ENCODE data around the gene PAPPA2. TPM values are rescaled to one million over a fixed set of nuclear protein-coding genes. Genes with fewer than 3 reads are reported as not detected.

The PAPPA2 gene
- total and polyA plus RNA-seq, 9 of the 15 experiments (the other 6 are each of a cell fraction or from before 2014, with no cell fraction given) = 0.01 to 0.15 (median 0.05) TPM; not detected in 2

DNA sequence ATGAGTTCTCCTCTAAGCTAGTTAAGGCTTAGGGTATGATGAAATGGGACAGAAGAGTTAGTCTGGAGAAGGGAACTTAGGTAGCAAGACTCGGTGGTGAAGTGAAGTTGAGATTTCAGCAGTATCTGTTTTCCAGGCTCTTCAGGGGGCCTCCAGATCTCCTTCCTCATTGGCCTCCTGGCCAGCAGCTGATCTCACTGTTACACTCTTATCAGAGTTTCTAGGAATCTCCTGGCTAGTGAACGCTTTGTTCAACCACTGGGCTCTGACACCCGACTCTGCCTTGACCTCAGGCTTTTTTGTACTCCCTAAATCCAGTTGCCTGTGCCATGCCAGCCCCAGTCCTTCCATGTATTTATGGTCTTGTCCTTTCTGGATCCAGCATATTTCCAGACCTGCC lies 390.5 kb downstream of the PAPPA2 start (continued):
- TF ChIP-seq, protein P1, sequence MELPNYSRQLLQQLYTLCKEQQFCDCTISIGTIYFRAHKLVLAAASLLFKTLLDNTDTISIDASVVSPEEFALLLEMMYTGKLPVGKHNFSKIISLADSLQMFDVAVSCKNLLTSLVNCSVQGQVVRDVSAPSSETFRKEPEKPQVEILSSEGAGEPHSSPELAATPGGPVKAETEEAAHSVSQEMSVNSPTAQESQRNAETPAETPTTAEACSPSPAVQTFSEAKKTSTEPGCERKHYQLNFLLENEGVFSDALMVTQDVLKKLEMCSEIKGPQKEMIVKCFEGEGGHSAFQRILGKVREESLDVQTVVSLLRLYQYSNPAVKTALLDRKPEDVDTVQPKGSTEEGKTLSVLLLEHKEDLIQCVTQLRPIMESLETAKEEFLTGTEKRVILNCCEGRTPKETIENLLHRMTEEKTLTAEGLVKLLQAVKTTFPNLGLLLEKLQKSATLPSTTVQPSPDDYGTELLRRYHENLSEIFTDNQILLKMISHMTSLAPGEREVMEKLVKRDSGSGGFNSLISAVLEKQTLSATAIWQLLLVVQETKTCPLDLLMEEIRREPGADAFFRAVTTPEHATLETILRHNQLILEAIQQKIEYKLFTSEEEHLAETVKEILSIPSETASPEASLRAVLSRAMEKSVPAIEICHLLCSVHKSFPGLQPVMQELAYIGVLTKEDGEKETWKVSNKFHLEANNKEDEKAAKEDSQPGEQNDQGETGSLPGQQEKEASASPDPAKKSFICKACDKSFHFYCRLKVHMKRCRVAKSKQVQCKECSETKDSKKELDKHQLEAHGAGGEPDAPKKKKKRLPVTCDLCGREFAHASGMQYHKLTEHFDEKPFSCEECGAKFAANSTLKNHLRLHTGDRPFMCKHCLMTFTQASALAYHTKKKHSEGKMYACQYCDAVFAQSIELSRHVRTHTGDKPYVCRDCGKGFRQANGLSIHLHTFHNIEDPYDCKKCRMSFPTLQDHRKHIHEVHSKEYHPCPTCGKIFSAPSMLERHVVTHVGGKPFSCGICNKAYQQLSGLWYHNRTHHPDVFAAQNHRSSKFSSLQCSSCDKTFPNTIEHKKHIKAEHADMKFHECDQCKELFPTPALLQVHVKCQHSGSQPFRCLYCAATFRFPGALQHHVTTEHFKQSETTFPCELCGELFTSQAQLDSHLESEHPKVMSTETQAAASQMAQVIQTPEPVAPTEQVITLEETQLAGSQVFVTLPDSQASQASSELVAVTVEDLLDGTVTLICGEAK (IDR thresholded peaks at IDR 0.05) = no peak
- TF ChIP-seq, protein P1 (CRISPR knock-in tag; IDR thresholded peaks at IDR 0.05) = no peak
- TF ChIP-seq MAFK (IDR thresholded peaks at IDR 0.05; ENCODE audit: low read length) = no peak
- TF ChIP-seq C11orf30 (IDR thresholded peaks at IDR 0.05; ENCODE audit: low read depth) = no peak
- no peak for TF ChIP-seq SETDB1 (IDR thresholded peaks at IDR 0.05; ENCODE audit: low read length)
- TF ChIP-seq YBX1 (IDR thresholded peaks at IDR 0.05) = no peak
- TF ChIP-seq NFYB (IDR thresholded peaks at IDR 0.05; ENCODE audit: extremely low read depth, insufficient read length) = peak; percentile 6
- TF ChIP-seq BDP1 (IDR thresholded peaks at IDR 0.05; ENCODE audit: insufficient read depth, insufficient read length) = no peak
- TF ChIP-seq CBFB (CRISPR knock-in tag; IDR thresholded peaks at IDR 0.05) = no peak
- TF ChIP-seq ZNF766 (CRISPR knock-in tag; conservative IDR thresholded peaks at IDR 0.05) = peak; percentile 60; the same call in 1 of the 2 replicates
- TF ChIP-seq, protein P2, sequence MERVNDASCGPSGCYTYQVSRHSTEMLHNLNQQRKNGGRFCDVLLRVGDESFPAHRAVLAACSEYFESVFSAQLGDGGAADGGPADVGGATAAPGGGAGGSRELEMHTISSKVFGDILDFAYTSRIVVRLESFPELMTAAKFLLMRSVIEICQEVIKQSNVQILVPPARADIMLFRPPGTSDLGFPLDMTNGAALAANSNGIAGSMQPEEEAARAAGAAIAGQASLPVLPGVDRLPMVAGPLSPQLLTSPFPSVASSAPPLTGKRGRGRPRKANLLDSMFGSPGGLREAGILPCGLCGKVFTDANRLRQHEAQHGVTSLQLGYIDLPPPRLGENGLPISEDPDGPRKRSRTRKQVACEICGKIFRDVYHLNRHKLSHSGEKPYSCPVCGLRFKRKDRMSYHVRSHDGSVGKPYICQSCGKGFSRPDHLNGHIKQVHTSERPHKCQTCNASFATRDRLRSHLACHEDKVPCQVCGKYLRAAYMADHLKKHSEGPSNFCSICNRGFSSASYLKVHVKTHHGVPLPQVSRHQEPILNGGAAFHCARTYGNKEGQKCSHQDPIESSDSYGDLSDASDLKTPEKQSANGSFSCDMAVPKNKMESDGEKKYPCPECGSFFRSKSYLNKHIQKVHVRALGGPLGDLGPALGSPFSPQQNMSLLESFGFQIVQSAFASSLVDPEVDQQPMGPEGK (CRISPR knock-in tag; IDR thresholded peaks at IDR 0.05; ENCODE audit: borderline replicate concordance) = no peak
- TF ChIP-seq ZNF134 (CRISPR knock-in tag; conservative IDR thresholded peaks at IDR 0.05) = no peak
- no peak for TF ChIP-seq HCFC1 (IDR thresholded peaks at IDR 0.05; ENCODE audit: low read depth, low read length)
- no peak for TF ChIP-seq ZNF347 (CRISPR knock-in tag; IDR thresholded peaks at IDR 0.05; ENCODE audit: low read depth)
- TF ChIP-seq, protein P3, sequence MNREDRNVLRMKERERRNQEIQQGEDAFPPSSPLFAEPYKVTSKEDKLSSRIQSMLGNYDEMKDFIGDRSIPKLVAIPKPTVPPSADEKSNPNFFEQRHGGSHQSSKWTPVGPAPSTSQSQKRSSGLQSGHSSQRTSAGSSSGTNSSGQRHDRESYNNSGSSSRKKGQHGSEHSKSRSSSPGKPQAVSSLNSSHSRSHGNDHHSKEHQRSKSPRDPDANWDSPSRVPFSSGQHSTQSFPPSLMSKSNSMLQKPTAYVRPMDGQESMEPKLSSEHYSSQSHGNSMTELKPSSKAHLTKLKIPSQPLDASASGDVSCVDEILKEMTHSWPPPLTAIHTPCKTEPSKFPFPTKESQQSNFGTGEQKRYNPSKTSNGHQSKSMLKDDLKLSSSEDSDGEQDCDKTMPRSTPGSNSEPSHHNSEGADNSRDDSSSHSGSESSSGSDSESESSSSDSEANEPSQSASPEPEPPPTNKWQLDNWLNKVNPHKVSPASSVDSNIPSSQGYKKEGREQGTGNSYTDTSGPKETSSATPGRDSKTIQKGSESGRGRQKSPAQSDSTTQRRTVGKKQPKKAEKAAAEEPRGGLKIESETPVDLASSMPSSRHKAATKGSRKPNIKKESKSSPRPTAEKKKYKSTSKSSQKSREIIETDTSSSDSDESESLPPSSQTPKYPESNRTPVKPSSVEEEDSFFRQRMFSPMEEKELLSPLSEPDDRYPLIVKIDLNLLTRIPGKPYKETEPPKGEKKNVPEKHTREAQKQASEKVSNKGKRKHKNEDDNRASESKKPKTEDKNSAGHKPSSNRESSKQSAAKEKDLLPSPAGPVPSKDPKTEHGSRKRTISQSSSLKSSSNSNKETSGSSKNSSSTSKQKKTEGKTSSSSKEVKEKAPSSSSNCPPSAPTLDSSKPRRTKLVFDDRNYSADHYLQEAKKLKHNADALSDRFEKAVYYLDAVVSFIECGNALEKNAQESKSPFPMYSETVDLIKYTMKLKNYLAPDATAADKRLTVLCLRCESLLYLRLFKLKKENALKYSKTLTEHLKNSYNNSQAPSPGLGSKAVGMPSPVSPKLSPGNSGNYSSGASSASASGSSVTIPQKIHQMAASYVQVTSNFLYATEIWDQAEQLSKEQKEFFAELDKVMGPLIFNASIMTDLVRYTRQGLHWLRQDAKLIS (CRISPR knock-in tag; IDR thresholded peaks at IDR 0.05) = no peak
